GM19043 (cell line): ENCODE results near the gene BAZ2B.

Experiments used
- ATAC-seq: cut with Tn5 transposase; IDR thresholded peaks from one replicate; pipeline ENCODE4 v1.9.1; 2021; ENCODE audit warnings: low read depth; ENCODE audit not compliant: unreplicated experiment

Gene BAZ2B

DNA sequence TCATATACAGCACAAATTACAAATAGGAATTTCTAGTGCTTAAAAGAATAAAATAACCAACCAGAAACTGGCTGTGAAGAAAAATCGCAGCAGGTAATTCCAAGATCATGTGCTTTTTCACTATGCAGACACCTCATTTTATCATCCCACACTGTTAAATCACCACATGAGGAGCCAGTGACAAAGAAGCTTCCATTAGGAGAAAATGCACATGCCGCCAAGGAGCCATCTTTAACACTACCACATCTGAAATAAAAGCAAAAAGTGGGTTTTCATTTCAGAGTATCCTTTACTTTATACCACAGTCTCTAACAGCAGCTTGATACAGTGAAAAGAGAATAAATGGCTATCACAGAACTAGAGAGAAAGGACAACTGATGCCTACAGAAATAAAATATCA, 336.6 kb downstream of the BAZ2B start:
- ATAC-seq, result no peak

DNA sequence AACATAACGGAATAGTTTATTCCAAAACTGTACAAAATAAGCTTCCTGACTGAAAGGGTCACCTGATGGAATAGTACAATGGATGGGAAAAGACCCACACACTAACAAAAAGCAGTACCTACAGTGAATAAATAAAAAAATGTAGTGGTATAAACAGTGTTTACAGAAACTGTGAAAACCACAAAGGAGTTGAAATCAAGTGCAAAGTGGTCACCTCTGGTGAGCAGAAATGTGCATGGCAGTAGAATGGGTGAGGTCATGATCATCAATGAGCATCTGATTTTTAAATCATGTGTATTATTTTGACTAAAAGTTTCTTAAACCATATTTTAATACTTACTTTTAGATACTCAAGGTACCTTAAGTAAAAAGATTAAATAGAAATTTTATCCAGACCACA, 341.2 kb downstream of the BAZ2B start:
- no peak for ATAC-seq

DNA sequence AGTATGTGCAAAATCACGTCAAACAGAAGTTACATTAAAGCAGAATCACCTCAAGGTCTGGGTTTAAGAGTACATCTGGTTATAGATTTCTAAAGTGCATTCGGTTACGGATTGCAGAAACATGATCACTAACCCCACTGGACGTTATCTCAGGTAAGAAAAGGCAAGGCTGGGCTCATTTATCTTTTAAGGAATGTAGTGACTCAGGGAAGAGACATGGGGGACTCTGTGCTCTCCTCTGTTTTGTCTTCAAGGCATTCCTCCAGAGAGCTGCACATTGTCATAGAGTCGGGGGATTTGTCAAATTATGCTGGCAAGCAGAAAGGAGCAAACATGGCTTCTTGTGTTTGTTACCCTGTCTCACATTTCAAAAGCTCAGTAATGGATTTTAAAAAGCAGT, 344.2 kb downstream of the BAZ2B start:
- no peak for ATAC-seq

DNA sequence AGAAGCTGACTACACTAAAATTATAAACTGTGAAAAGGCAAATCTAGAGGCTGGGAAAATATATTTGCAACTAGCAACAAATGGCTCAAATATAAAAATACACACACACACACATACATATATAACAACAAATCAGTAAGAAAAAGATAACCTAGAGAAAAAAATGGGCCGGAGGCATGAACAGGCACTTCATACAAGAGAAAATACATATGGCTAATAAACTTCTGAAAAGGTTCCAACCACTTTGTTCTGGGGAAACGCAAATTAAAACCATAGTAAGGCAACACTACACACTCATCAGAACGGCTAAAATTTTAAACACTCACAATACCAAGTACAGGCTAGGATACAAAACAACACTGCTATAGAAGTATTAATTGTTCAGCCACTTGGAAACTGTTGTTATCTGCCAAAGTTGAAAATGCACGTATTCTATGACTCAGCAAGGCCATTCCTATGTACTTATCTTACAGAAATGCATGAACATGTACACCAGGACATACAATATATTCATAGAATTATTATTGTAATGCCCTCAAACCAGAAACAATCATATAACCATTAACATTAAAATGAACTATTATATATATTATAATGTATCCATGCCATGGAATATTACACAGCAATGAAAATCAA, 345.5 kb downstream of the BAZ2B start:
- no peak for ATAC-seq
